SU-DHL-6 (cell line): ENCODE data around the gene GRB10.

Source experiments
- H2AFZ ChIP-seq: fragments of 200-600 bp; sonication (generic); 2 replicates; pipeline ENCODE4 v1.6.1; 2014; ENCODE audit warnings: low read depth, mild to moderate bottlenecking, moderate library complexity, mixed read lengths, antibody characterized with exemption, low read length; ENCODE audit not compliant: severe bottlenecking
- H3F3A ChIP-seq: fragments of 200-600 bp; shearing (Covaris generic); 2 replicates; pipeline ENCODE4 v1.6.0; 2016; ENCODE audit warnings: antibody characterized with exemption, mild to moderate bottlenecking; ENCODE audit not compliant: insufficient read depth
- H3K27ac ChIP-seq: fragments of 200-600 bp; sonication (generic); 2 replicates; pipeline ENCODE4 v1.5.1; 2016; ENCODE audit warnings: low read depth, mild to moderate bottlenecking, low read length, moderate library complexity, mixed read lengths
- H3K27me3 ChIP-seq: fragments of 200-600 bp; sonication (generic), shearing (Covaris generic); 2 replicates; pipeline ENCODE4 v1.6.0; 2014; ENCODE audit warnings: mild to moderate bottlenecking, low read length
- H3K36me3 ChIP-seq: fragments of 200-600 bp; sonication (generic); 2 replicates; pipeline ENCODE4 v1.6.1; 2014; ENCODE audit warnings: mild to moderate bottlenecking, low read length, mixed read lengths
- H3K4me2 ChIP-seq: fragments of 300-600, 200-600 bp; shearing (Covaris generic), sonication (generic); 2 replicates; pipeline ENCODE4 v1.6.0; 2014; ENCODE audit warnings: low read length, low read depth, mild to moderate bottlenecking; ENCODE audit not compliant: poor library complexity, severe bottlenecking
- H3K4me3 ChIP-seq: fragments of 200-600 bp; sonication (generic); 2 replicates; pipeline ENCODE4 v1.5.1; 2014; ENCODE audit warnings: antibody characterized with exemption, low read length, mild to moderate bottlenecking, mixed read lengths; ENCODE audit not compliant: insufficient read depth, poor library complexity, severe bottlenecking
- H3K79me2 ChIP-seq: fragments of 200-600 bp; sonication (generic); 2 replicates; pipeline ENCODE4 v1.6.1; 2014; ENCODE audit warnings: mild to moderate bottlenecking, low read length, moderate library complexity; ENCODE audit not compliant: insufficient read depth
- H3K9ac ChIP-seq: fragments of 200-600 bp; sonication (generic); 2 replicates; pipeline ENCODE4 v1.7.0; 2014; ENCODE audit warnings: mild to moderate bottlenecking, low read length
- H3K9me2 ChIP-seq: fragments of 200-600 bp; sonication (generic); replicated peaks from 2 replicates; pipeline ENCODE4 v1.6.1; 2014; ENCODE audit warnings: low read length; ENCODE audit not compliant: insufficient read depth
- H3K9me3 ChIP-seq: fragments of 200-600 bp; sonication (generic); 2 replicates; pipeline ENCODE4 v1.6.1; 2014; ENCODE audit warnings: low read length, mixed read lengths; ENCODE audit not compliant: insufficient read depth
- H4K20me1 ChIP-seq: fragments of 200-600 bp; sonication (generic); 2 replicates; pipeline ENCODE4 v1.6.1; 2014; ENCODE audit warnings: low read depth, mild to moderate bottlenecking, antibody characterized with exemption, low read length, moderate library complexity, mixed read lengths
- CTCF ChIP-seq: fragments of 200-600 bp; sonication (generic); IDR thresholded peaks from one replicate; pipeline ENCODE4 v1.5.1; 2017; ENCODE audit warnings: antibody characterized with exemption, mild to moderate bottlenecking, low read length, moderate library complexity; ENCODE audit not compliant: insufficient read depth, poor library complexity, severe bottlenecking
- EZH2phosphoT487 ChIP-seq: fragments of 200-600 bp; sonication (generic), shearing (Covaris generic); conservative IDR thresholded peaks from 2 replicates; pipeline ENCODE4 v1.6.1; 2018; ENCODE audit warnings: mild to moderate bottlenecking, antibody characterized with exemption, low read length, moderate library complexity, mixed read lengths

GRB10 gene

GRCh38 chr7:50542132-50542531 lies 240.6 kb downstream of the GRB10 start:
- H3K79me2 ChIP-seq: no peaks in the 10 kb centered on the region
- H4K20me1 ChIP-seq: no peaks in the 10 kb centered on the region
- H3K27me3 ChIP-seq: no peaks in the 10 kb centered on the region
- no peaks in the 10 kb centered on the region for H3K9me3 ChIP-seq
- no peaks in the 10 kb centered on the region for H3K9me2 ChIP-seq
- H3K27ac ChIP-seq: no peak overlapping the region
- H3K4me2 ChIP-seq: no peak overlapping the region
- no peaks in the 10 kb centered on the region for H3K36me3 ChIP-seq
- no peak for TF ChIP-seq EZH2phosphoT487
- no peak for TF ChIP-seq CTCF
- H3K9ac ChIP-seq: no peak overlapping the region
- no peak overlapping the region for H2AFZ ChIP-seq
- no peaks in the 10 kb centered on the region for H3F3A ChIP-seq
- H3K4me3 ChIP-seq: no peak overlapping the region

- Histone ChIP-seq H4K20me1 (no peaks in the 10 kb centered on the region), H3K9me3 (no peaks in the 10 kb centered on the region), H2AFZ (no peak overlapping the region), H3K36me3 (no peaks in the 10 kb centered on the region), H3K27ac (no peak overlapping the region), H3K27me3 (no peaks in the 10 kb centered on the region), H3K4me3 (no peak overlapping the region), H3K9ac (no peak overlapping the region), H3K4me2 (no peak overlapping the region), H3K79me2 (no peaks in the 10 kb centered on the region), H3F3A (no peaks in the 10 kb centered on the region), H3K9me2 (no peaks in the 10 kb centered on the region)
- no peak for TF ChIP-seq CTCF
- no peak for TF ChIP-seq EZH2phosphoT487
Observed at GRCh38 chr7:50540785-50541579, 241.7 kb downstream of the GRB10 start.
